Activated T-helper 2 cell treated with anti-CD3 and anti-CD28 coated beads, Interferon-gamma antibody, Interleukin-2, Interleukin-4, amounts not matched to agents 10 μg/mL and 5 μg/mL and 100 μg/mL, durations not matched to agents 14 hours and 24 hours and 36 hours (primary cell): Measurements from ENCODE around the gene PGAM1. TPM values are rescaled to one million over a fixed set of nuclear protein-coding genes. Genes with fewer than 3 reads are reported as not detected.
A peak's percentile ranks its signal among the peaks of the same experiment; 100 is the strongest.

Experiments used
- DNase-seq: peaks from one replicate; pipeline ENCODE4 v3.0.0; 2021; ENCODE audit warnings: low spot score
- H3K27ac Mint-ChIP-seq: one replicate; pipeline ENCODE4 v1.8.0; 2021; ENCODE audit warnings: mixed read lengths
- H3K27me3 Mint-ChIP-seq: one replicate; pipeline ENCODE4 v1.8.0; 2021; ENCODE audit warnings: low read depth, mixed read lengths
- H3K36me3 Mint-ChIP-seq: one replicate; pipeline ENCODE4 v1.8.0; 2021; ENCODE audit warnings: low read depth, mixed read lengths
- H3K4me1 Mint-ChIP-seq: one replicate; pipeline ENCODE4 v1.8.0; 2021; ENCODE audit warnings: low read depth, mixed read lengths
- H3K4me3 Mint-ChIP-seq: one replicate; pipeline ENCODE4 v1.8.0; 2021; ENCODE audit warnings: low read depth, mild to moderate bottlenecking, moderate library complexity, mixed read lengths
- H3K9me3 Mint-ChIP-seq: one replicate; pipeline ENCODE4 v1.8.0; 2021; ENCODE audit warnings: mixed read lengths
- intact Hi-C: fragments of 100-400 bp; cut with micrococcal nuclease; formaldehyde crosslinking; loops from one replicate; pipeline ENCODE4 v1.15.1; 2023
- total RNA-seq: library from RNA; stranded (reverse); gene quantifications from 2 replicates; pipeline ENCODE4 v1.2.3, GENCODE V29; 2022

PGAM1 gene
- total RNA-seq, 1 donor from 2014 or later: 885 TPM

- DNase-seq: no peak
- Mint-ChIP-seq H3K36me3 (peaks cover 52% of the 10 kb centered on the region), H3K27me3 (no peaks in the 10 kb centered on the region), H3K4me3 (no peak overlapping the region), H3K4me1 (peaks cover 28% of the 10 kb centered on the region), H3K27ac (peak overlapping the region; percentile 18), H3K9me3 (no peaks in the 10 kb centered on the region)
- intact Hi-C loops: no loop called here
These were observed 25.6 kb downstream of the PGAM1 start for GRCh38 chr10:97451605-97452004.

GRCh38 chr10:97452352-97452751, 26.4 kb downstream of the PGAM1 start:
- Mint-ChIP-seq H3K27me3 (no peaks in the 10 kb centered on the region), H3K9me3 (no peaks in the 10 kb centered on the region), H3K4me1 (peaks cover 26% of the 10 kb centered on the region), H3K36me3 (peaks cover 60% of the 10 kb centered on the region), H3K27ac (no peak overlapping the region), H3K4me3 (no peak overlapping the region)
- intact Hi-C loops: no loop called here
- DNase-seq: no peak

- peaks cover 69% of the 10 kb centered on the region for H3K36me3 Mint-ChIP-seq
- no peak for DNase-seq
- H3K4me3 Mint-ChIP-seq: no peak overlapping the region
These were observed 28.5 kb downstream of the PGAM1 start for GRCh38 chr10:97454330-97455036.

GRCh38 chr10:97456034-97456685, 30.2 kb downstream of the PGAM1 start:
- no peak overlapping the region for H3K27ac Mint-ChIP-seq
- no peaks in the 10 kb centered on the region for H3K9me3 Mint-ChIP-seq
- H3K36me3 Mint-ChIP-seq: peaks cover 79% of the 10 kb centered on the region
- no peak for DNase-seq
- H3K27me3 Mint-ChIP-seq: no peaks in the 10 kb centered on the region
- H3K4me1 Mint-ChIP-seq: peaks cover 9% of the 10 kb centered on the region
- intact Hi-C loops: no loop called here
- H3K4me3 Mint-ChIP-seq: no peak overlapping the region

More at GRCh38 chr10:97454330-97455036, 28.5 kb downstream of the PGAM1 start:
- Mint-ChIP-seq H3K9me3 (no peaks in the 10 kb centered on the region), H3K4me1 (peaks cover 17% of the 10 kb centered on the region), H3K27ac (peak overlapping the region; percentile 78), H3K27me3 (no peaks in the 10 kb centered on the region)
- intact Hi-C loops: no loop called here

- no peak for DNase-seq
- Mint-ChIP-seq H3K4me1 (peaks cover 9% of the 10 kb centered on the region), H3K4me3 (no peak overlapping the region), H3K36me3 (peaks cover 83% of the 10 kb centered on the region), H3K9me3 (no peaks in the 10 kb centered on the region), H3K27me3 (no peaks in the 10 kb centered on the region), H3K27ac (no peak overlapping the region)
- intact Hi-C loops: no loop called here
These were observed 30.7 kb downstream of the PGAM1 start for GRCh38 chr10:97456686-97457065.

GRCh38 chr10:97459111-97459510, 33.1 kb downstream of the PGAM1 start:
- intact Hi-C loops: no loop called here
- peaks cover 91% of the 10 kb centered on the region for H3K36me3 Mint-ChIP-seq
- no peak overlapping the region for H3K4me3 Mint-ChIP-seq
- no peaks in the 10 kb centered on the region for H3K27me3 Mint-ChIP-seq
- no peak for DNase-seq
- peaks cover 7% of the 10 kb centered on the region for H3K4me1 Mint-ChIP-seq
- no peak overlapping the region for H3K27ac Mint-ChIP-seq
- H3K9me3 Mint-ChIP-seq: no peaks in the 10 kb centered on the region

GRCh38 chr10:97459933-97460332, 33.9 kb downstream of the PGAM1 start:
- intact Hi-C loops: no loop called here
- DNase-seq: no peak
- H3K27ac Mint-ChIP-seq: no peak overlapping the region
- H3K9me3 Mint-ChIP-seq: no peaks in the 10 kb centered on the region
- no peaks in the 10 kb centered on the region for H3K27me3 Mint-ChIP-seq
- H3K36me3 Mint-ChIP-seq: peaks cover 90% of the 10 kb centered on the region
- no peaks in the 10 kb centered on the region for H3K4me1 Mint-ChIP-seq
- H3K4me3 Mint-ChIP-seq: no peak overlapping the region

GRCh38 chr10:97462309-97462708, 36.3 kb downstream of the PGAM1 start:
- Mint-ChIP-seq H3K36me3 (peaks cover 77% of the 10 kb centered on the region), H3K4me3 (no peak overlapping the region), H3K27me3 (no peaks in the 10 kb centered on the region), H3K9me3 (no peaks in the 10 kb centered on the region), H3K27ac (no peak overlapping the region), H3K4me1 (no peaks in the 10 kb centered on the region)
- no peak for DNase-seq
- intact Hi-C loops: no loop called here

GRCh38 chr10:97463363-97464132, 37.6 kb downstream of the PGAM1 start:
- Mint-ChIP-seq H3K9me3 (no peaks in the 10 kb centered on the region), H3K4me1 (no peaks in the 10 kb centered on the region), H3K36me3 (peaks cover 76% of the 10 kb centered on the region), H3K4me3 (no peak overlapping the region), H3K27me3 (no peaks in the 10 kb centered on the region), H3K27ac (no peak overlapping the region)
- intact Hi-C loops: loop anchor here (1.0 kb wide), 1 partner anchor 90 kb away; no protein-coding TSS in a partner anchor
- no peak for DNase-seq

- no peak for DNase-seq
- no peaks in the 10 kb centered on the region for H3K9me3 Mint-ChIP-seq
- H3K4me1 Mint-ChIP-seq: no peaks in the 10 kb centered on the region
- peaks cover 76% of the 10 kb centered on the region for H3K36me3 Mint-ChIP-seq
- intact Hi-C loops: no loop called here
- no peaks in the 10 kb centered on the region for H3K27me3 Mint-ChIP-seq
- no peak overlapping the region for H3K4me3 Mint-ChIP-seq
- no peak overlapping the region for H3K27ac Mint-ChIP-seq
These were observed 38.2 kb downstream of the PGAM1 start for GRCh38 chr10:97464226-97464625.

- Mint-ChIP-seq H3K4me1 (no peaks in the 10 kb centered on the region), H3K4me3 (no peak overlapping the region), H3K9me3 (no peaks in the 10 kb centered on the region), H3K27ac (no peak overlapping the region), H3K27me3 (no peaks in the 10 kb centered on the region), H3K36me3 (peaks cover 75% of the 10 kb centered on the region)
- no peak for DNase-seq
- intact Hi-C loops: no loop called here
These were observed 40.0 kb downstream of the PGAM1 start for GRCh38 chr10:97465982-97466381.

- H3K4me1 Mint-ChIP-seq: no peaks in the 10 kb centered on the region
- intact Hi-C loops: no loop called here
- peaks cover 70% of the 10 kb centered on the region for H3K36me3 Mint-ChIP-seq
- no peaks in the 10 kb centered on the region for H3K27me3 Mint-ChIP-seq
- H3K27ac Mint-ChIP-seq: no peak overlapping the region
- H3K4me3 Mint-ChIP-seq: no peak overlapping the region
- no peak for DNase-seq
- no peaks in the 10 kb centered on the region for H3K9me3 Mint-ChIP-seq
These were observed 40.8 kb downstream of the PGAM1 start for GRCh38 chr10:97466755-97467154.

- intact Hi-C loops: no loop called here
- Mint-ChIP-seq H3K27ac (no peak overlapping the region), H3K9me3 (no peaks in the 10 kb centered on the region), H3K4me1 (no peaks in the 10 kb centered on the region), H3K4me3 (no peak overlapping the region), H3K36me3 (peaks cover 65% of the 10 kb centered on the region), H3K27me3 (no peaks in the 10 kb centered on the region)
- DNase-seq: no peak
These were observed 42.2 kb downstream of the PGAM1 start for GRCh38 chr10:97468162-97468561.
